Measurements from ENCODE around the gene RECQL5.

DNA sequence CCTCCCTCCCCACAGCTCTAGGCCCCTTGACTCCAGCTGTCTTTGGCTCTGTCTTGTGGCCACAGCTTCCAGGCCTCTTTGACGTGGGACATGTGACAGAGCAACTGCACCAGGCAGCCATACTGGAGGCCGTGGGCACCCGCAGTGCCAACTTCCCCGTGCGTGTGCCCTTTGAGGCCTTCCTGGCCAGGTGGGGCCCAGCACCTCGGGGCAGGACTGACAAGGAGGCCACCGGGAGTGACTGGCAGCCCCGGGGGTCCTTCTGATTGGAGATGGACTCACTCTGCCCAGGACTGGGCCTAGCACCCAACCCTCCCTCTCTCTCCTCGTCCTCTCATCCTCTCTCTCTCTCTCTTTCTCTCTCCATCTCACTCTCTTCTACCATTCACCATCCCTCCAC lies 63.8 kb downstream of the RECQL5 start:
- TF ChIP-seq CTCF (IDR thresholded peaks at IDR 0.05) (no peak), EZH2 (IDR thresholded peaks at IDR 0.05) (no peak)

Measured in neural progenitor cell (in vitro differentiated cells).